ENCODE results near the gene MYL11. TPM values are rescaled to one million over a fixed set of nuclear protein-coding genes. Genes with fewer than 3 reads are reported as not detected.

The MYL11 gene
- polyA plus RNA-seq, 1 of the 3 experiments (the other 2 are of a cell fraction), result 0.23 TPM

DNA sequence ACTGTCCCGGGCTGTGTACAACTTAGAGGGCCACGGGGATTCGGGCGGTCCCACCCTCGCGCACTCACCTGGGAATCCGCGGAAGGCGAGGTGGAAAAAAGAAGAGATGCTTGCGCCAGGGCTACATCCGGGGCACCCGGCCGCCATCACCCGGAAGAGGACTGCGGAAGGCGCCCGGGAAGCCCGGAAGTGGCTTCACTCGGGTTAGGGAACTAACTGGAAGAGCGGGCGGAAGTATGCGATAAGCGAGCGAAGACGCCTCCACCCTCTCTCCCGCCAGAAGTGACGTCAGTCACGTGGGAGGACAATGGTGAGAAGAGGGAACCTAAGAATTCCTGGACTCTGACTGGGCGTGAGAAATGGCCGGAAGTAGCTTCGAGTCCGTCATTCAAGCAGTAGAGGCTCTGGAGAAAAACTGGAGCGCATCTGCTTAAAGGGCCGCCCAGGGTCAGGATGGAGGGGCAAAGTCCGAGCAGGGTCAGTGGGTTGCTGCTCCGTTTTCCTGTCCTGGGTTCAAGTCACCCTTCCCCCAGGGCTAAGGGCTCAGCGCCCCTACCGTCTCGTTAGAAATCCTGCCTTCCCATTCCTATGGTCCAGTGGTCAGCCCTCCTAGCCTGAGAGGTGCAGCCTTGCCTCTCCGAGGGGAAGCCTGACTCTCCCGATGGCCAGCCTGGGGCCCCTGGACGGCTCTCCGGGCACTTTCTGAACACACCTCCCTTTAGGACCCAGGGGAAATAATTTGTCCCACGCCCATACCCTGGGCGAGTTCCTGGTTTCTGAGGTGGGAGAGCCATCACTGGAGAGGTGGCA, 19.3 kb upstream of the MYL11 start, which contains the start of gene CD2BP2:
Gene CD2BP2 (minus strand): TSS at position 165 of the 810 bp plus-strand sequence. CDS start 627 bp downstream, outside the sequence.
- peaks cover 22 to 64% of the 10 kb centered on the region in 2 experiments for H3K36me3 ChIP-seq (replicated peaks in 1 of 2; ENCODE audit: control insufficient read depth in 1 of 2, insufficient read depth in 2 of 2, low read length in 1 of 2)
- H3F3A ChIP-seq (replicated peaks; ENCODE audit: insufficient read depth), result peaks cover 13% of the 10 kb centered on the region
- H3K27me3 ChIP-seq (ENCODE audit: insufficient read depth), result no peaks in the 10 kb centered on the region
- WGBS (ENCODE audit: low lambda C conversion rate), result under 1% methylated on average over 38 of the region's 45 CpGs
- H2AFZ ChIP-seq (ENCODE audit: low read depth), result peak within 1 kb of the TSS; percentile 60
- H3K9me3 ChIP-seq, result no peaks in the 10 kb centered on the region
- peak within 1 kb of the TSS; percentile 96 for H3K9ac ChIP-seq
- H3K4me3 ChIP-seq (ENCODE audit: low read depth in 2 of 2, low read length in 1 of 2), result peak within 1 kb of the TSS; percentile 93 to 99
- peaks cover 21% of the 10 kb centered on the region for H4K20me1 ChIP-seq (ENCODE audit: insufficient read depth)
- ChIA-PET POLR2A (interaction anchor here (1.0 to 1.6 kb wide), 8 partner anchors 9 to 52 kb away, joined by 3 to 19 read pairs (median 4); partner anchors contain the start of genes TBC1D10B, ZNF48 and ZNF771), CTCF (interaction anchor here (1.1 to 3.6 kb wide), 6 partner anchors 10 to 53 kb away, joined by 3 to 23 read pairs (median 4); partner anchors contain the start of genes TBC1D10B and ZNF771)
- H3K4me1 ChIP-seq (ENCODE audit: control insufficient read depth in 1 of 2, insufficient read depth in 2 of 2, low read depth in 1 of 2, low read length in 1 of 2), result peaks cover 34 to 39% of the 10 kb centered on the region in 2 experiments
- no peaks in the 10 kb centered on the region for H3K9me2 ChIP-seq
- peak within 1 kb of the TSS; percentile 96 for H3K4me2 ChIP-seq
- peak; percentile 96 for DNase-seq
- peaks cover 36% of the 10 kb centered on the region for H3K79me2 ChIP-seq (ENCODE audit: insufficient read depth)
- H3K27ac ChIP-seq (ENCODE audit: low read depth in 2 of 2, low read length in 1 of 2), result peak within 1 kb of the TSS; percentile 95 to 99
- TF ChIP-seq, protein P1, sequence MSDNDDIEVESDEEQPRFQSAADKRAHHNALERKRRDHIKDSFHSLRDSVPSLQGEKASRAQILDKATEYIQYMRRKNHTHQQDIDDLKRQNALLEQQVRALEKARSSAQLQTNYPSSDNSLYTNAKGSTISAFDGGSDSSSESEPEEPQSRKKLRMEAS (IDR thresholded peaks at IDR 0.05; ENCODE audit: low read depth), result peak; percentile 93
- TF ChIP-seq EZH2phosphoT487 (IDR thresholded peaks at IDR 0.05; ENCODE audit: borderline replicate concordance, low read depth) (no peak), MEF2A (IDR thresholded peaks at IDR 0.05; ENCODE audit: borderline replicate concordance, low read depth) (no peak), RXRA (IDR thresholded peaks at IDR 0.05; ENCODE audit: borderline replicate concordance, low read depth) (no peak), SMC3 (IDR thresholded peaks at IDR 0.05; ENCODE audit: low read depth, low read length) (no peak), REST (IDR thresholded peaks at IDR 0.05; ENCODE audit: low read depth, low read length) (no peak), YY1 (IDR thresholded peaks at IDR 0.05; ENCODE audit: low read depth) (peak; percentile 85; the same call in 1 of the 2 replicates), TEAD4 (IDR thresholded peaks at IDR 0.05; ENCODE audit: borderline replicate concordance, insufficient read depth) (0 out of 2 replicates have a peak, but pooled peaks have one; percentile 20), SIN3A (IDR thresholded peaks at IDR 0.05; ENCODE audit: borderline replicate concordance, low read depth, low read length) (no peak), TAF1 (IDR thresholded peaks at IDR 0.05; ENCODE audit: borderline replicate concordance, low read depth, low read length) (peak; percentile 82), MXI1 (IDR thresholded peaks at IDR 0.05; ENCODE audit: low read depth, low read length) (peak; percentile 83), RCOR1 (IDR thresholded peaks at IDR 0.05; ENCODE audit: low read length) (0 out of 2 replicates have a peak, but pooled peaks have one; percentile 12), ELF1 (IDR thresholded peaks at IDR 0.05) (peak; percentile 100), CHD2 (IDR thresholded peaks at IDR 0.05; ENCODE audit: low read length, partially characterized antibody) (peak; percentile 90), NFIC (IDR thresholded peaks at IDR 0.05; ENCODE audit: borderline replicate concordance) (peak; percentile 20; the same call in 1 of the 2 replicates), FOSL2 (IDR thresholded peaks at IDR 0.05; ENCODE audit: borderline replicate concordance, low read depth) (peak; percentile 20; the same call in 1 of the 2 replicates), JUND (IDR thresholded peaks at IDR 0.05) (peak; percentile 47), NRF1 (IDR thresholded peaks at IDR 0.05; ENCODE audit: low read depth, low read length) (no peak)
- TF ChIP-seq, protein P2, sequence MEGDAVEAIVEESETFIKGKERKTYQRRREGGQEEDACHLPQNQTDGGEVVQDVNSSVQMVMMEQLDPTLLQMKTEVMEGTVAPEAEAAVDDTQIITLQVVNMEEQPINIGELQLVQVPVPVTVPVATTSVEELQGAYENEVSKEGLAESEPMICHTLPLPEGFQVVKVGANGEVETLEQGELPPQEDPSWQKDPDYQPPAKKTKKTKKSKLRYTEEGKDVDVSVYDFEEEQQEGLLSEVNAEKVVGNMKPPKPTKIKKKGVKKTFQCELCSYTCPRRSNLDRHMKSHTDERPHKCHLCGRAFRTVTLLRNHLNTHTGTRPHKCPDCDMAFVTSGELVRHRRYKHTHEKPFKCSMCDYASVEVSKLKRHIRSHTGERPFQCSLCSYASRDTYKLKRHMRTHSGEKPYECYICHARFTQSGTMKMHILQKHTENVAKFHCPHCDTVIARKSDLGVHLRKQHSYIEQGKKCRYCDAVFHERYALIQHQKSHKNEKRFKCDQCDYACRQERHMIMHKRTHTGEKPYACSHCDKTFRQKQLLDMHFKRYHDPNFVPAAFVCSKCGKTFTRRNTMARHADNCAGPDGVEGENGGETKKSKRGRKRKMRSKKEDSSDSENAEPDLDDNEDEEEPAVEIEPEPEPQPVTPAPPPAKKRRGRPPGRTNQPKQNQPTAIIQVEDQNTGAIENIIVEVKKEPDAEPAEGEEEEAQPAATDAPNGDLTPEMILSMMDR (IDR thresholded peaks at IDR 0.05), result no peak
- TF ChIP-seq, protein P3, sequence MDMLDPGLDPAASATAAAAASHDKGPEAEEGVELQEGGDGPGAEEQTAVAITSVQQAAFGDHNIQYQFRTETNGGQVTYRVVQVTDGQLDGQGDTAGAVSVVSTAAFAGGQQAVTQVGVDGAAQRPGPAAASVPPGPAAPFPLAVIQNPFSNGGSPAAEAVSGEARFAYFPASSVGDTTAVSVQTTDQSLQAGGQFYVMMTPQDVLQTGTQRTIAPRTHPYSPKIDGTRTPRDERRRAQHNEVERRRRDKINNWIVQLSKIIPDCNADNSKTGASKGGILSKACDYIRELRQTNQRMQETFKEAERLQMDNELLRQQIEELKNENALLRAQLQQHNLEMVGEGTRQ (IDR thresholded peaks at IDR 0.05; ENCODE audit: borderline replicate concordance, low read depth, low read length), result peak; percentile 76
- TF ChIP-seq, protein P4, sequence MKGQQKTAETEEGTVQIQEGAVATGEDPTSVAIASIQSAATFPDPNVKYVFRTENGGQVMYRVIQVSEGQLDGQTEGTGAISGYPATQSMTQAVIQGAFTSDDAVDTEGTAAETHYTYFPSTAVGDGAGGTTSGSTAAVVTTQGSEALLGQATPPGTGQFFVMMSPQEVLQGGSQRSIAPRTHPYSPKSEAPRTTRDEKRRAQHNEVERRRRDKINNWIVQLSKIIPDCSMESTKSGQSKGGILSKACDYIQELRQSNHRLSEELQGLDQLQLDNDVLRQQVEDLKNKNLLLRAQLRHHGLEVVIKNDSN (IDR thresholded peaks at IDR 0.05; ENCODE audit: borderline replicate concordance, low read depth), result peak; percentile 92
- TF ChIP-seq, protein P5, sequence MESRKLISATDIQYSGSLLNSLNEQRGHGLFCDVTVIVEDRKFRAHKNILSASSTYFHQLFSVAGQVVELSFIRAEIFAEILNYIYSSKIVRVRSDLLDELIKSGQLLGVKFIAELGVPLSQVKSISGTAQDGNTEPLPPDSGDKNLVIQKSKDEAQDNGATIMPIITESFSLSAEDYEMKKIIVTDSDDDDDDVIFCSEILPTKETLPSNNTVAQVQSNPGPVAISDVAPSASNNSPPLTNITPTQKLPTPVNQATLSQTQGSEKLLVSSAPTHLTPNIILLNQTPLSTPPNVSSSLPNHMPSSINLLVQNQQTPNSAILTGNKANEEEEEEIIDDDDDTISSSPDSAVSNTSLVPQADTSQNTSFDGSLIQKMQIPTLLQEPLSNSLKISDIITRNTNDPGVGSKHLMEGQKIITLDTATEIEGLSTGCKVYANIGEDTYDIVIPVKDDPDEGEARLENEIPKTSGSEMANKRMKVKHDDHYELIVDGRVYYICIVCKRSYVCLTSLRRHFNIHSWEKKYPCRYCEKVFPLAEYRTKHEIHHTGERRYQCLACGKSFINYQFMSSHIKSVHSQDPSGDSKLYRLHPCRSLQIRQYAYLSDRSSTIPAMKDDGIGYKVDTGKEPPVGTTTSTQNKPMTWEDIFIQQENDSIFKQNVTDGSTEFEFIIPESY (IDR thresholded peaks at IDR 0.05; ENCODE audit: borderline replicate concordance, low read depth), result 0 out of 2 replicates have a peak, but pooled peaks have one; percentile 46

Data from SK-N-SH (cell line).